Epidermal melanocyte (primary cell): ENCODE results near the gene NR2F2.

ENCODE experiments used
- DNase-seq: peaks from one replicate; pipeline ENCODE4 v3.0.0; 2011; ENCODE audit warnings: low spot score; ENCODE audit not compliant: insufficient read length

Gene NR2F2

GRCh38 chr15:96331144-96331944, 844 bp downstream of the NR2F2 start:
- no peak for DNase-seq

DNA sequence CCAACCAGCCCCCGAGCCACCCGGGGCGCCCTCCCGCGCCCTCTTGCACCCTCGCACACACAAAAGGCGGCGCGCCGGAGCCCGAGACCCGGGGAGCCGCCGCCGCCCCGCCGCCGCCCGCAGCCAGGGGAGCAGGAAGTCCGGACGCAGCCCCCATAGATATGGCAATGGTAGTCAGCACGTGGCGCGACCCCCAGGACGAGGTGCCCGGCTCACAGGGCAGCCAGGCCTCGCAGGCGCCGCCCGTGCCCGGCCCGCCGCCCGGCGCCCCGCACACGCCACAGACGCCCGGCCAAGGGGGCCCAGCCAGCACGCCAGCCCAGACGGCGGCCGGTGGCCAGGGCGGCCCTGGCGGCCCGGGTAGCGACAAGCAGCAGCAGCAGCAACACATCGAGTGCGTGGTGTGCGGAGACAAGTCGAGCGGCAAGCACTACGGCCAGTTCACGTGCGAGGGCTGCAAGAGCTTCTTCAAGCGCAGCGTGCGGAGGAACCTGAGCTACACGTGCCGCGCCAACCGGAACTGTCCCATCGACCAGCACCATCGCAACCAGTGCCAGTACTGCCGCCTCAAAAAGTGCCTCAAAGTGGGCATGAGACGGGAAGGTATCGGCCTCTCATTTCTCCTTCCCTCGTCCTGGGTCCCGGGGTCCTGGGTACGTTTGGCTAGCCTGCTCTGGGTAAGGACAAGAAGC, 1.6 kb downstream of the NR2F2 start:
- DNase-seq, result no peak

DNA sequence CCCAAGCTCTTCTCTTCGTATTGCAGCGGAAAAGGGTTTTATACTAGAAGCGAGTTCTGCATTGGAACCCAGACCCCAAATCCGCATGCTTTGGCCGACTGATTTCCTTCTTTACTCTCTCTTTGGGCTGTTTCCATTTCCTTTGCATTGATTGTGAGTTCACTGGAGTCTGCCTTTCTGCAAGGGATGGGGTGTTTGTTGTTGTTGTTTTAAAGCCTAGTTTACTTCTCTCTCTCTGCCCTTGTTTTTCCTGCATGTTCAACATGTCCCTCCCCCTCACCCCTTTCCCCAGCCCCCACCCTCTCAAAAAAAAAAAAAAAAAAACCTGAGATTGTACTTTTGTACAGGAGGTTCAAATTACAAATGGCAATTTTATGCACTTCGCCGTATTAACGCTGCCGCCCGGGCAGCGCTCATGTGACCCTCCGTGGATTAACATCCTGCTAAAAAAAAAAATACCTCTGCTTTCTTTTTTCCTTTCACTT, 2.2 kb downstream of the NR2F2 start:
- no peak for DNase-seq

GRCh38 chr15:96333131-96334016, 2.9 kb downstream of the NR2F2 start:
- no peak for DNase-seq

GRCh38 chr15:96334017-96334704, 3.7 kb downstream of the NR2F2 start:
- DNase-seq, result no peak

DNA sequence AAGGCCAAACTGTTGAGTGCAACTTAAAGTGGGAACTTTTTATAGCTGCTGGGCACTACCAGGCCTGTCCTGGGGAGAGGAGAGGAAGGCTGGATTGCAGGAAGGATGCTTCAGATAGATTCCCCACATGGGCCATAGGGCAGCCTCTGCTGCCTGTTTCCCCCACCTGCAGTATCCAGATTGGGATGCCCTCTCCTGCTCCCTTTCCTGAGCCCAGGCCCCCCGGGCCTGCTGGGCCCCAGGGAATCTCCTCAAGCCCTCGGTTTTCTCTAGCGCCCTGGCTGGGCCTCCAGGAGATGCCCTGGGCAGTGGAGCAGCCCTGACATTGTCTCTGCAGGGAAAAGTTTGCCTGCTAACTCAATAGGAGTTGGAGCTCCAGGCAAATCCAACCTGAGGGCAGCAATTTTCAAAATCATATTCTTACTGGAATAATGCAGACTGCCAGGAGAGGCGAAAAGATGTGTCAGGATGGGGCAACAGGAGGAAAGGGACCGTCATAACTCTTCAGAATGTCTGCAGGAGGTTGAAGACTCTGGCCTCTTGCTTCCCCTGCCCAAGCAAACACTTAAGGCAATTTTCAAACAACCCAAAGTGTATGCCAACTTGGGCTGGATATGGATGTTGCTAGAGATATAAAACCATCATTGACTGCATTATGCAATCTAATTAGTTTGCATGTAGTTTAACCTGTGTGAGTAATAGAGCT, 4.4 kb downstream of the NR2F2 start:
- DNase-seq, result no peak

GRCh38 chr15:96335411-96336024, 5.0 kb downstream of the NR2F2 start:
- no peak for DNase-seq

DNA sequence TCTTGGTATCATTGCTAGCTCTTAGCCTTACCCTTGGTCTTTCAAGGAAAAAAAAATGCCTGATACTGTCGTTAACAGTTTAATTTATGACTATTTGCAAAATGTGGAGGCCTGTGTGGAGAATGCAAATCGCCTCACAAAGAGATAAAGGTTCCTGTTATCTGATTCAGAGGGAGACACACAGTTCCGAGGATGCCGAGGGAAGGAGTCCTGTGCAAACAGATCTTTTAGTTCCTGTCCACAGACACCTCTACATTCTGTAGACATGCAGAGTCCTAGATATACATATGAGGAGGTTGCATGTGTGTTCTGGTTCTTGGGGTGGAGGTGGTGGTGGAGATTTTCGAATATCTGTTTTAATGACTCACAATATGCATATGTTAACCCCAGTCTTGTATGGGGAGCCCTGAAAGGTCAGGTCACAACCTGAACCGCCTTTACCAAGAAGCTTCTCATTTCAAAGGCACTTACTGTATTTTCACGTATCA, 5.7 kb downstream of the NR2F2 start:
- no peak for DNase-seq

DNA sequence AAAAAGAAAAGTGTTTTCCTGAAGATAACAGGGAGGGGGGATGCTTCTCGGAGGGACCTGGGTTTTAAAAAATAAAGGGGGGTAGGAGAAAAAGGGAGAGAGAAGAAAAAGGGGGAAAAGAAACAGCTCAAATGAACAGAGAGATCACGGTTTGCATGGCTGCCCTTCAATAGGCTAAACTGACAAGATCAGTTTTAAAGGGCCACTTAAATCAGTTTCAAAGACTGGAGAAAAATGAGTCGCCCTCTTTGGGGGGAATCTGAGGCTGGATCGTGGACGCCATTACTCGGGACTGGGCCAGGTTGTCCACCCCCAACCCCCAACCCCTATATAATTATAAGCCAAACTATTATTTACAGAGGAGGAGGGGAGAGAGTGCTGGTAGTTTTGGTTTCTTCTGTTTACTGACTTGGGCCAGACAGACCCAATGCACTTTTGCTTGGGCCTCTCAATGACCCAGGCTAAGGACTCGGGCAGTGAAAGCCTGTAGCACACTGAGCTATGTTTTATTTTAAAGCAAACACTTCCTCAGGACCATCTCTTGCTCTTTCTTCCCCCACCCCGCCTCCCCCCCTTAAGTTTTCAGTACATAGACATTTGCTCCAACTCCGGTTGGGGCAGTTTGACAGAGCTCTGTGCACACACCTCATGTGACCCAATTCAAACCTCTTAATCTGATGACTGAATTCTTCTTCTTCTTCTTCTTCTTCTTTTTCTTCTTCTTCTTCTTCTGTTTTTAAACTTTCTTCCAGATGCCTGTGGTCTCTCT, 6.3 kb downstream of the NR2F2 start:
- DNase-seq, result no peak

DNA sequence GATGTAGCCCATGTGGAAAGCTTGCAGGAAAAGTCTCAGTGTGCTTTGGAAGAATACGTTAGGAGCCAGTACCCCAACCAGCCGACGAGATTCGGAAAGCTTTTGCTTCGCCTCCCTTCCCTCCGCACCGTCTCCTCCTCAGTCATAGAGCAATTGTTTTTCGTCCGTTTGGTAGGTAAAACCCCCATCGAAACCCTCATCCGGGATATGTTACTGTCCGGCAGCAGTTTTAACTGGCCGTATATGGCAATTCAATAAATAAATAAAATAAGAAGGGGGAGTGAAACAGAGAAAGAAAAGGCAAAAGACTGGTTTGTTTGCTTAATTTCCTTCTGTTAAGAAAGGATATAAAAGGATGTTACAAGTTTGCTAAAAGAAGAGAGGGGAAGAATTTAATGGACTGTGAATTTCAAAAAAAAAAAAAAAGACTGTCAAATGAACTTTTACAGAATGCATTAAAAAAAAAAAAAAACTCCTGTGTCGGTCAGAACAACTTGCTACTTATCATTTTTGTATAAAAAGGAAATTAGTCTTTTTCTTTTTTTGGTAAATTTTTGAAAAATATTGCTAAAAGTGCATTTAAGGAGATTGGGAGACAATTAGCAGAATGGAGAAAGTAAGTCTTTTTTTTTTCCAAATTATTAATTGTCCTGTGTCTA, 7.0 kb downstream of the NR2F2 start:
- no peak for DNase-seq

GRCh38 chr15:96338074-96338765, 7.7 kb downstream of the NR2F2 start:
- no peak for DNase-seq

DNA sequence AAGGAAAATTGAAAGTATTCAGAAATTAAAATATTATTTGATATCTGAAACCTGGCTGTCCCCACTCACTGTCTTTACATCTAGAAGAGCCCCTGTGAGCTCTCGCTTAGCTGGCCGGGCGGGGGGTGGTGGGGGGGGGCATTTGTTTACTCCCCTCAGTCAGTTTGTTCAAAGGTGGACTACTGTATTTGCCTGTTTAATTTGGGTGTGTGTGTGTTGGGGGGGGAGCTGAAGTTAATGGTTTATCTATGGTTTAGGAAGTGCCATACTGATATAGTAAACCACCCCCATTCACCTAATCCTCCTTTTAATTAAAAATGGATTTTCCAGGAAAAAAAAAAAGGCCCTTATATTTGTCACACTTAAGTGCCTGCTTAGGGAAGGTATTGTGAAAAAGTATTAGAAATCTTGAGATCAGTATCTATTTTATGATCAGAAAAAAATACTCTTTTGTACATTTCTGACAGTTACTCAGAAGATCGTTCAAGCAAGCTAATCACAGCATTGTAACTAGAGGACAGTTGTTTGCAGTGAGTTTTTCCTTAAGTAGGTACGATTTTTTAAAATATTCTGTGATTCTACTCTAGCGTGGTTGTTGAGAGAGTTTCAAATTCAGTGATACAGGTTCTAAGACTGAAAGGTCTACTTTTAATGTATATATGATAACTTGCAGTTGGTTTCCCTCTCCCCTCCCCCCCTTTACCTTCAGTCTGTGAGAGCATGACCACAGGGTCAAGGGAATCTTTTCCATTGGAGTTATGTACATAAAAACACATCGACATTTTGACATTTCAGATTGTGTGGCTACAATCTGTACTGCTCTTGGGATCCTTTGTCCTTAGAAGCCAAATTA, 8.5 kb downstream of the NR2F2 start:
- no peak for DNase-seq

- DNase-seq, result no peak
These were observed 9.3 kb downstream of the NR2F2 start for GRCh38 chr15:96339619-96340347.

- no peak for DNase-seq
These were observed 9.8 kb downstream of the NR2F2 start for GRCh38 chr15:96340348-96340597.

- DNase-seq, result peak; percentile 75
These were observed 10.4 kb downstream of the NR2F2 start for GRCh38 chr15:96340598-96341512.
